Measurements from ENCODE around the gene SLCO3A1.

- no peak for TF ChIP-seq CTCF (conservative IDR thresholded peaks at IDR 0.05; ENCODE audit: low read length)
- no peak for TF ChIP-seq EZH2phosphoT487 (IDR thresholded peaks at IDR 0.05; ENCODE audit: borderline replicate concordance)
These were observed 20.7 kb downstream of the SLCO3A1 start for GRCh38 chr15:91874171-91874570.

Measured in Loucy (cell line).